ENCODE results near the gene PTPRJ.

PTPRJ gene

GRCh38 chr11:47969401-47969800, 11.0 kb upstream of the PTPRJ start:
- no peak for DNase-seq

DNA sequence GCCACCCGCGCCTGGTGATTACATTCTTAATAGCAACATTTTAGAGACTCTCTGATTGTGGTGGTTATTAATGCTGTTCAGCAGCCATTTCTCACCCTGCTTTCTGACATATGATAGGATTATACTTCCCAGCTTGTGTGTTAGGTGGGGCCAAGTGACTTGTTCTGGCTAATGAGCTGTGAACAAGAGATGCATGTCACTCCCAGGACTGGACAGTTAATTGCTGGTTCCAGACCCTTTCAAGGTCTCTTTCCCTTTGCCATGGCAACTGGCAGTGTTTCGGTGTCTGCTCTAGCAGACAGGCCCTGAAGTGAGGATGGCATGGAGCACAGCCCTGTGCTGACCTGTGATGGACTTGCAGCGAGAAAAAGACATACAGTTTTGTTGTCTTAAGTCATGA, 8.9 kb upstream of the PTPRJ start:
- DNase-seq: no peak

- no peak for DNase-seq
Measured at GRCh38 chr11:47973173-47973572, 7.2 kb upstream of the PTPRJ start.

DNA sequence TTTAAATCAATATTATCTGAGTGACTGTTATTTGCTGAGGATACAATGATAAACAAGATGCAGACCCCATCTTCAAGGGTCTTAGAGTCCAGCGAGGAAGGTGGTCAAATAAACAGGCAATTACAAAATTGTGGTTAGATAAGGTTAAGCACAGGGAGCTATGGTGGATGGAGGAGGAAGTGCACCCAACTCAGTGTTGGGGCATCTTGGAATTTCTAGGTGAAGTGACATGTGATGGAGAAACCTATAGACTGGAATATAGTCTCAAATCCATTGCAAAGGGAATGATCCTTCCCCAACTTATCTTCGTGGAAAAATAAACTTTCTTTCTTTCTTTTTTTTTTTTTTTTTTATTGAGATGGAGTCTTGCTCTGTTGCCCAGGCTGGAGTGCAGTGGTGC, 3.4 kb upstream of the PTPRJ start:
- no peak for DNase-seq

- DNase-seq: no peak
Measured at GRCh38 chr11:47977623-47978022, 2.7 kb upstream of the PTPRJ start.

GRCh38 chr11:47979378-47980087, 826 bp upstream of the PTPRJ start:
- no peak for DNase-seq

GRCh38 chr11:47980907-47981621, 705 bp downstream of the PTPRJ start:
- DNase-seq: peak in 1 of 4 experiments; percentile 10

- DNase-seq: no peak
Measured at GRCh38 chr11:47981667-47982404, 1.5 kb downstream of the PTPRJ start.

DNA sequence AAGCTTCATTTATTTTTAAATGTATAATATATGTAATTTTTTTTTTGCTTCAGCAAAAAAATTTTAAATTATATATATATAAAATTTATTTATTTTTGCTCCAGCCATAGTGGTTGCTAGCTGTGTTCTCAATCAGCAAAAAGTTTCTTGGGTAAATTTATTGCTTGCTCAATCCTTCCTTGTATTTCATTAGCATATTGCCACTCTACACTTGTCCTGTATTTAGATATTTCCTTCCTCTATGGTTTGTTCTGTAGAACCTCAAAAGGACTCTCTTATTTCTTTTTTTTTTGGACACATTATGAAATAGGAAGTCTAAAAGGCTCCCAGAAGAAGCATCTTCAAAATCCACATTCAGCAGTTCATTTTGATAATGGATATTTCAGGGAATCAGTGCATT, 2.3 kb downstream of the PTPRJ start:
- DNase-seq: no peak

- DNase-seq: no peak
Measured at GRCh38 chr11:47983464-47984397, 3.4 kb downstream of the PTPRJ start.

DNA sequence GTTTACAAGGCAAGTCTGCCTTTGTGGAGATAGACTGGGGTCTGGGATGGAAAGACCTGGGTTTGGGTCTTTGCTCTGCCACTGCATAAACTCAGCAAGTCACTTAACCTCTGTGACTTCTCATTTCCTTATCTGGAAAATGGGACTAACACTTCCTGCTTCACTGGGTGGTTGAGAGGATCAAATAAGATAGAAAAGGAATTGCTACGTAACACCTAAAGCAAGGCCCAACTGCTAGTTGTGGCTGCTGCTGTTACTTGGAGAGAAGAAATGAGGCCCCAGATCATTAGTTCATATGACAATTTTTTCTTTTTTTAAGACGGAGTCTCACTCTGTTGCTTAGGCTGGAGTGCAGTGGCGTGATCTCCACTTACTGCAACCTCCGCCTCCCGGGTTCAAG, 5.9 kb downstream of the PTPRJ start:
- no peak for DNase-seq

DNA sequence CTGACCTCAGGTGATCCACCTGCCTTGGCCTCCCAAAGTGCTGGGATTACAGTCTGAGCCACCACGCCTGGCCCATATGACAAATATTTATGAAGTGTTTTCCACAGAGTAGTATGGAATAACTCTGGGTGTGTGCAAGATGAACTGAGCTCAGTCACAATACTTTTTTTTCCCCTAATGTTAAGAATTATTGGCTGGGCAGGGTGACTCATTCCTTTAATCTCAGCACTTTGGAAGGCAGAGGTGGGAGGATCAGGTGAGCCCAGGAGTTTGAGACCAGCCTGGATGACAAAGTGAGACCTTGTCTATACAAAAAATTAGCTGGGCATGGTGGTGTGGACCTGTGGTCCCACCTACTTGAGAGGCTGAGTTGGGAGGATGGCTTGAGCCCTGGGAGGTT, 6.4 kb downstream of the PTPRJ start:
- no peak for DNase-seq

DNA sequence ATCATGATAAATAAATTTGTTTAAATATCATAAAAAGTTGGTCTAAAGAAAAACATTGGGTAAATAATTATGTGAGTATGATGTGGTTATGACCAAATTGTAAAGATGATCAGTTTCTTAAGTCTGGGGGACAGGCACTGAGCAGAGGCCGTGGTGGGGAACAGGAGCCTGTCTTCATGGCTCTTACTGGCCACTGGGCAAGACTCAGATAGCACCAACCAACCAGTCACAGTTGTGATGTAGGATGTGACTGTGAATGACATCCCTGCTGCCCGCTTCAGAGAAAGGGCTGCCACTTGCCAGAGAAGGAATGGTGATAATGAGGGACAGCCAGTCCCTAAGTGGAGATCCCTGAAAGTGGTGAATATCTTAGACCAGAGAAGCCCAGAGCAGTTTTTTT, 7.0 kb downstream of the PTPRJ start:
- no peak for DNase-seq

DNA sequence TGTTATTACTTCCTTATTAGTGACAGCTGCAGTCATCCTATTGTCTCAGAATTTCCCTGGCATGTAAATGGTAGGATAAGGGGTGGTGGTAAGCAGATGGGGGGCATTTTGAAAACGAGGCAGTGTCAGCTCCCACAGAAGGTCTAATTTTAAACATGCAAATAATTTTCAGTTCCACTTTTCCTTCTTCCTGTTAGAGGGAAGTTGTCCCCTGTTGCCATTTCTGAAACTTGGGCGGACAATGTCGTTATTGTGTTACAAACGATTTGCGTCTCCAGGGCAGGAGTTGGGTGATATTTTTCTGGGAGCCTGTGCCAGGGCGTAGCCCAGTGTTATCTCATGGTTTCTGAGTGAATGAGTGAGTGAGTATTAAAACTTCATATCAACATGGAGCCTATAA, 7.4 kb downstream of the PTPRJ start:
- no peak for DNase-seq

DNA sequence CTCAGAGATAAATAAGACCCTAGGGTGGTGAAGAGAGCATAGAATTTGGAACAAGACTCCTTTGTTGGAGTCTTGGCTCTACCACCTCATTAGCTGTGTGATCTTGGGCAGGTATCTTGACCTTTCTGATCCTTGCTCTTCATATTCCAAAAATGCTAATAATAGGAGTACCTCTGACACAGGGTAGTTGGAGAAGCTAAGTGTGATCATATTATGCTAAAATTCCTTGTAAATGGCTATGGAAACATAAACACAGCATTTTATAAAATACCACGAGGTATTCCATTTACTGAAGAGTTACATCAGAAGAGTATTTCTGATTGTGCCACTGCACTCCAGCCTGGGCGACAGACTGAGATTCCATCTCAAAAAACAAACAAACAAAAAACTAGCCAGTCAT, 9.4 kb downstream of the PTPRJ start:
- DNase-seq: no peak

DNA sequence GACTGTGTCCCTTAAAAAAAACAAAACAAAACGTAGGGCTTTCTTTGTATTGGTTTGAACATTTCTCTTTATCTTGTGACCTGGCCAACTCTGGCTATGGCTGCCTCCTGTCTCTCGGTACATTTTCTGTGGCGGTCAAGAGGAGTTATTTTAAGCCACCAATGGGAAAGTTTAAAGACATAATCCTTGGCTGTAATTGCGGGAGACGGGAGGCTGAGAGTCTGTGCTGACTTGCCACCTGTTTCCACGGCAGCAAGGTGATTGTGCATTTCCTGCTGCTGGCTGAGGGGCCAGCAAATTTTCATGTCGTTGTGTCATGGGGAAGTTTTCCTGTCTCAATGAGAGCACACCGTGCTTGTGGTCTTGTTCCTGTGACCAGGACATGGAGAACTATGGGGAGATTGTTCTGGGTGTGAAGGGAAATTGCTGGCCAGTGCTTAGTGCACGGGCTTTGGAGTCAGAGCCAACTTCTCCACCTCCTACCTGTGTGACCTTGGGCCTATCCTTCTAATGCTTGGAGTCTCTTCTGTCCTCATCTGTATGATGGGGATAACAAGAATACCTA, 11.0 kb downstream of the PTPRJ start:
- DNase-seq: no peak

DNA sequence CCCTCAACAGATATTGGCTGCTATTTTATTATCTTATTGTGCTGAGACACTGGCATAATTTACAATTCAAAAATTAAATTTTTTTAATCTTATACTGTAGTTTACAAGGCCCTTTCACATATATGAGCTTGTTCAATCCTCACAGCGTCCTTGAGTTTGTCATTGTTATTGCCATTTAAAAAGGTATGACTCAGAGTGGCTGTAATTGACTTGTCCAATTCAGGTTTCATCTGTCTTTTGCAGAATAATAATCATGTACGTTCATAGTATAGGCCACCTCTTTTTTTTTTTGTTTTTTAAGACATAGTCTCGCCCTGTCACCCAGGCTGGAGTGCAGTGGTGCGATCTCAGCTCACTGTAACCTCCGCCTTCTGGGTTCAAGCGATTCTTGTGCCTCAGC, 11.5 kb downstream of the PTPRJ start:
- no peak for DNase-seq

GRCh38 chr11:47992959-47993820, 12.8 kb downstream of the PTPRJ start:
- DNase-seq: no peak

DNA sequence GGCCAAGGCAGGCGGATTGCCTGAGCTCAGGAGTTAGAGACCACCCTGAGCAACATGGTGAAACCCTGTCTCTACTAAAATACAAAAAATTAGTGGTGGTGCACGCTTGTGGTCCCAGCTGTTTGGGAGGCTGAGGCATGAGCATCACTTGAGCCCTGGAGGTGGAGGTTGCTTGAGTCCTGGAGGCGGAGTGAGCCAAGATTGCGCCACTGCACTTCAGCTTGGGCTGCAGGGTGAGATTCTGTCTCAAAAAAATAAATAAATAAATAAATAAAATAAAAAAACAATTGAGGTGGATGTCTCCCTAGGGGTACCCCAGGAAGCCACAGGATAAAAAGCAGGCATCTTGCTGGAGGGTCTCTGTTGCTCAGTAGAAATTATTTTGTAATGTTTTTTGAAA, 14.1 kb downstream of the PTPRJ start:
- DNase-seq: no peak

DNA sequence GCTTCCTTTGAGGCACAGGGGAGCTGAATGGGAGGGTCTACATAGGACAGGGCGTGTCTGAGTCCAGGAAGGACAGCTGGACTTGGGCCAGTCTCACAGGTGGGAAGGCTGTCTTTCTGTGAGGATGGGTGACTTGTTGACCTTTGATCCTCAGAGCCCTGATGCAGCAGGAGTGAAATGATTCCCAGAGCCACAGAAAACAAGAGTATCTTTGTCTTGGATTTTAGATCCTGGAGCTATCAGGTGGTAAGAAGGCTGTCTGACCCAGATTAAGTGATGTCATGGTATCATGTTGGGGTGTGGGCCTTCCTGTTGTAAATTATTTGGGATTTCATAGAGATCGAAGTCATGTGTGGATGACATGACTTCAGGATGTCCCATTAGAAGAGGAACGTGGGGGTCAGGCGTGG, 15.0 kb downstream of the PTPRJ start:
- DNase-seq: no peak
